ENCODE results near the gene ASB10. TPM values are rescaled to one million over a fixed set of nuclear protein-coding genes. Genes with fewer than 3 reads are reported as not detected.

The ASB10 gene
- total and polyA plus RNA-seq, 2 of the 13 experiments (the other 11 are each of a cell fraction or from before 2014, with no cell fraction given): not detected

DNA sequence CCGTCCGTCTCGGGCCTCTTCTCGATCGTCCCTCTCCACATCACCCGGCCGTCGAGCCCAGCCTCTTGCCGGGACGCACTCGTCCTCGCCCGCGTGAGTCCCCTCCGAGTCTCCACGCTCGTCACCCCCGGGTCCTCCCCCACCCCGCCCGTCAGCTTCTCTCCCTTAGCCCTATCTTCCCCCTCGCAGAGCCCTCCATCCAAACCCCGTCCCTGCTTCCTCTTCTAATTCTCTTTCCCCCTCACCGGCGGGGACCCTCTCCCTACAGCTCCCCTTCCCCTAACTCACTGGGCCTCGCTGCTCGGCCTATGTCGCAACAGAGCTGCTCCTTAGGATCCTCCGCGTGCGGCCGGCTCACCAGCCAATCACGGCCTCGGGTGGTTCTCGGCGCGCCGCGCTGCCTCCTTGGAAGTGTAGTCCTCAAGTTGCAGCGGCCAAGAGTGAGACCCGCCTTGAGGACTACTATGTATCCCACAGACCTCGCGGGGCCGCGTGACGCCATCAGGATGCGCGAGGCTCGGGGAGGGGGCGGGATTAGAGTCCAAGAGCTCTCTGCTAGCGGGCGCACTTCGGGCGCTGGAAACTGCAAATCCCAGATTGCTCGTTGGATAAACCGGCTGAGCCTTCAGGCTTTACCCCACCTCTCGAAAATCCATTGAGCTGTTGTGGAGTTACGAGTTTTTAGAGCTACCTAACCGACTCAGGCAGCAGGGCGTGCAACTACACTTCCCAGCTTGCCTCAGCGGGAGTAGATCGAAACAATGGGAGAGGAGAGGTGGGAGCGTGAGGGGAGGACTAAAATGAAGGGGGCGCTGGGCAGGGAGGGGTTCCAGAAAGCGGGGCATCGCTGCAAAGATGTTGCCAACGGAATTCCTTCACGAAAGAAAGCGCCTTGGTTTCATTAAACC, 40.1 kb upstream of the ASB10 start, which contains the start of gene ABCF2 (continued):
- TF ChIP-seq EP300 (IDR thresholded peaks at IDR 0.05; ENCODE audit: low read depth in 2 of 2, low read length in 2 of 2): no peak
- no peak for TF ChIP-seq EP300 (CRISPR knock-in tag; IDR thresholded peaks at IDR 0.05; ENCODE audit: borderline replicate concordance)
- TF ChIP-seq KDM5B (CRISPR knock-in tag; IDR thresholded peaks at IDR 0.05; ENCODE audit: borderline replicate concordance): peak; percentile 58; the same call in 1 of the 2 replicates
- TF ChIP-seq REXO4 (CRISPR knock-in tag; IDR thresholded peaks at IDR 0.05; ENCODE audit: borderline replicate concordance): 0 out of 2 replicates have a peak, but pooled peaks have one; percentile 69
- no peak for TF ChIP-seq SKIL (CRISPR knock-in tag; IDR thresholded peaks at IDR 0.05; ENCODE audit: borderline replicate concordance)
- no peak for TF ChIP-seq ZNF292 (CRISPR knock-in tag; IDR thresholded peaks at IDR 0.05; ENCODE audit: borderline replicate concordance, low read depth)
- TF ChIP-seq ZNF839 (CRISPR knock-in tag; IDR thresholded peaks at IDR 0.05; ENCODE audit: borderline replicate concordance): no peak
- TF ChIP-seq SNAPC5 (CRISPR knock-in tag; IDR thresholded peaks at IDR 0.05; ENCODE audit: borderline replicate concordance): no peak
- peak; percentile 85 for TF ChIP-seq MYC (CRISPR knock-in tag; IDR thresholded peaks at IDR 0.05; ENCODE audit: borderline replicate concordance)
- TF ChIP-seq, protein P1, sequence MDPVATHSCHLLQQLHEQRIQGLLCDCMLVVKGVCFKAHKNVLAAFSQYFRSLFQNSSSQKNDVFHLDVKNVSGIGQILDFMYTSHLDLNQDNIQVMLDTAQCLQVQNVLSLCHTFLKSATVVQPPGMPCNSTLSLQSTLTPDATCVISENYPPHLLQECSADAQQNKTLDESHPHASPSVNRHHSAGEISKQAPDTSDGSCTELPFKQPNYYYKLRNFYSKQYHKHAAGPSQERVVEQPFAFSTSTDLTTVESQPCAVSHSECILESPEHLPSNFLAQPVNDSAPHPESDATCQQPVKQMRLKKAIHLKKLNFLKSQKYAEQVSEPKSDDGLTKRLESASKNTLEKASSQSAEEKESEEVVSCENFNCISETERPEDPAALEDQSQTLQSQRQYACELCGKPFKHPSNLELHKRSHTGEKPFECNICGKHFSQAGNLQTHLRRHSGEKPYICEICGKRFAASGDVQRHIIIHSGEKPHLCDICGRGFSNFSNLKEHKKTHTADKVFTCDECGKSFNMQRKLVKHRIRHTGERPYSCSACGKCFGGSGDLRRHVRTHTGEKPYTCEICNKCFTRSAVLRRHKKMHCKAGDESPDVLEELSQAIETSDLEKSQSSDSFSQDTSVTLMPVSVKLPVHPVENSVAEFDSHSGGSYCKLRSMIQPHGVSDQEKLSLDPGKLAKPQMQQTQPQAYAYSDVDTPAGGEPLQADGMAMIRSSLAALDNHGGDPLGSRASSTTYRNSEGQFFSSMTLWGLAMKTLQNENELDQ (CRISPR knock-in tag; IDR thresholded peaks at IDR 0.05; ENCODE audit: borderline replicate concordance): no peak
- no peak for TF ChIP-seq CCAR2 (optimal IDR thresholded peaks at IDR 0.05; ENCODE audit: low read depth, low read length)
- TF ChIP-seq ATF7 (IDR thresholded peaks at IDR 0.05): no peak
- TF ChIP-seq ATF7 (CRISPR knock-in tag; IDR thresholded peaks at IDR 0.05): no peak; the same call in 1 of the 2 replicates
- TF ChIP-seq FOXK2 (IDR thresholded peaks at IDR 0.05): no peak
- TF ChIP-seq NKX3-1 (CRISPR knock-in tag; IDR thresholded peaks at IDR 0.05): 0 out of 2 replicates have a peak, but pooled peaks have one; percentile 18
- no peak for TF ChIP-seq PCBP1 (IDR thresholded peaks at IDR 0.05; ENCODE audit: borderline replicate concordance, low read depth, low read length)
- TF ChIP-seq ZNF124 (CRISPR knock-in tag; IDR thresholded peaks at IDR 0.05): no peak; the same call in 1 of the 2 replicates
- no peak; the same call in 1 of the 2 replicates for TF ChIP-seq ZZZ3 (CRISPR knock-in tag; IDR thresholded peaks at IDR 0.05; ENCODE audit: borderline replicate concordance)
- TF ChIP-seq KLF15 (CRISPR knock-in tag; IDR thresholded peaks at IDR 0.05; ENCODE audit: borderline replicate concordance): no peak
- no peak for TF ChIP-seq ZNF83 (CRISPR knock-in tag; IDR thresholded peaks at IDR 0.05; ENCODE audit: borderline replicate concordance)
- TF ChIP-seq ZNF367 (CRISPR knock-in tag; IDR thresholded peaks at IDR 0.05; ENCODE audit: borderline replicate concordance): no peak
- peak; percentile 71; the same call in 1 of the 2 replicates for TF ChIP-seq ZGPAT (CRISPR knock-in tag; IDR thresholded peaks at IDR 0.05)
- peak; percentile 68 for TF ChIP-seq RBFOX2 (IDR thresholded peaks at IDR 0.05; ENCODE audit: low read depth, low read length)
